Omental fat pad (tissue), 4 donors: ENCODE data around the gene KLHDC3. TPM values are rescaled to one million over a fixed set of nuclear protein-coding genes. Genes with fewer than 3 reads are reported as not detected.
A peak's percentile ranks its signal among the peaks of the same experiment; 100 is the strongest.

Experiments
- ATAC-seq: fragments of 150-250 bp; one replicate; pipeline ENCODE4 v1.9.1; 2016; ENCODE audit warnings: mild to moderate bottlenecking, moderate library complexity; ENCODE audit not compliant: low FRiP score
- DNase-seq: peaks from one replicate; pipeline ENCODE4 v3.0.0-alpha.2; 2019; ENCODE audit warnings: low spot score
- total RNA-seq, 4 donors: library from RNA; depleted of rRNA; stranded (reverse); fragments of >200 nt; gene quantifications; one replicate each; pipeline ENCODE4 v1.1.0, GENCODE V29; 2016
- TF ChIP-seq, protein P1 (sequence below), 3 donors: fragments of 450-650 bp; IDR thresholded peaks; one replicate each; pipeline ENCODE4 v1.5.1; 2016 to 2017; ENCODE audit warnings: antibody characterized with exemption in 3 of 3, mild to moderate bottlenecking in 3 of 3, moderate library complexity in 2 of 3

The KLHDC3 gene
- total RNA-seq, 4 donors from 2014 or later = 58.0 to 106 (median 95.0) TPM

DNA sequence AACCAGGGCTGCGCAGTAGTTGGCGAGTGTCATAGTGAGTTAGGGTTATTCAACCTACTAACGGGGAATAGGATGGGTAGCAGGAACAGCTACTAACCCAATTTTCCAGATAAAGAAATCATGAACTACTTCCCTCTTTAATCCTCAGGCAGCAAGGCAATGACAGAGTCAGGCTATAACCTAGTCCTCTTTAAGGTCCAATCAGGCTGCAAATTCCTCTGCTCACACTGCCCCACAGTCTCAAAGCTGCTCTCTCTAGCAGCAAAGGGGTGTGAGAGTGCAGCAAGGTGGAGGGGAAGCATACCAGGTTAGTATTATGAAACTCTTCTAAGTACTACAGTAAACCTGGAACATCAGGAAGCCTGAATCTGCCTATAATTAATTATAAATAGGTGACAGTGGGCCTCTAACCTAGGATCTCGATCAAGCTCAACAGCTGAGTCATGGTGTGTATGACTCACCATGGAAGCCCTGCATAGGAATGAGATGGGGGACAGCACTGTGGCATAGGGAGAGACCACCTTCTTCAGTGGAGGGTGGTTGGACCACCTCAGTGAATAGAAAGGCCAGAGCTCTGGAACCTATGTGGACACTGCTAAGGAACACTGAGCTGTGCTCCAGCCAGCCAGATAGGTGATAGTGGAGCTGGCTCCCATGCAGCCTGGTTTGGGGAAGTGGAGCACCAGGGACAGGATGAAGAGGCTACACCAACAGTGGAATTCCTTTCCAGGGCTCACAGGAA, 43.0 kb upstream of the KLHDC3 start:
- TF ChIP-seq, protein P1, sequence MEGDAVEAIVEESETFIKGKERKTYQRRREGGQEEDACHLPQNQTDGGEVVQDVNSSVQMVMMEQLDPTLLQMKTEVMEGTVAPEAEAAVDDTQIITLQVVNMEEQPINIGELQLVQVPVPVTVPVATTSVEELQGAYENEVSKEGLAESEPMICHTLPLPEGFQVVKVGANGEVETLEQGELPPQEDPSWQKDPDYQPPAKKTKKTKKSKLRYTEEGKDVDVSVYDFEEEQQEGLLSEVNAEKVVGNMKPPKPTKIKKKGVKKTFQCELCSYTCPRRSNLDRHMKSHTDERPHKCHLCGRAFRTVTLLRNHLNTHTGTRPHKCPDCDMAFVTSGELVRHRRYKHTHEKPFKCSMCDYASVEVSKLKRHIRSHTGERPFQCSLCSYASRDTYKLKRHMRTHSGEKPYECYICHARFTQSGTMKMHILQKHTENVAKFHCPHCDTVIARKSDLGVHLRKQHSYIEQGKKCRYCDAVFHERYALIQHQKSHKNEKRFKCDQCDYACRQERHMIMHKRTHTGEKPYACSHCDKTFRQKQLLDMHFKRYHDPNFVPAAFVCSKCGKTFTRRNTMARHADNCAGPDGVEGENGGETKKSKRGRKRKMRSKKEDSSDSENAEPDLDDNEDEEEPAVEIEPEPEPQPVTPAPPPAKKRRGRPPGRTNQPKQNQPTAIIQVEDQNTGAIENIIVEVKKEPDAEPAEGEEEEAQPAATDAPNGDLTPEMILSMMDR (IDR thresholded peaks at IDR 0.05) = no peak
- peak; percentile 41 for ATAC-seq

DNA sequence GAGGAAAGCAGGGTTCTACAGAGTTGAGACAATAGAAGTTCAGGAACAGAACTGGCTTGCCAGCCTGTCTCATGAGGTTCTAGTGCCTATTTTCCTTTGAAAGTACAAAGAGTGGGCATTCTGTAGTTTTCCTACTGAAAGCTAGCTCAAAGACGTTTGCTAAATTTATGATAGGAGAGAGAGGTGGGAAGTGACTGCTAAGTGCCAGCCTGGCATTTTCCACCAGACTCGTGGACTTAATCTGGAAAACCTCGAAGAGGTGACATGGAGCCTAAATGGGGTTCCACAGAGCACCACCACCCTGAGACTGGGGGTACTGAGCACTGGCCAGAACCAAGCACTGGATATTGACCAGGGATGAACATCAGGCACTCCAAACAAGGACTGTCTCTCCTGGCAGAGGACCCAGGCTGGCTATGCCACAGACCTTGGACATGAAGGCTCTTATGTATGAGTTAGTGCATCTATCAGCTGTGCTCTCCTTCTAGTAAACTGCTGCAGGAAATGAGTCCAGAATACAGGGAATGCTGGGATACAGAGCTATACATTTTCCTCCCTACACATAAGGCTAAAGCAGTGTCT, 42.2 kb upstream of the KLHDC3 start:
- ATAC-seq = no peak
- no peak for DNase-seq
- TF ChIP-seq, protein P1 (IDR thresholded peaks at IDR 0.05) = no peak

More for the DNA sequence above, 43.0 kb upstream of the KLHDC3 start:
- no peak for DNase-seq

- TF ChIP-seq, protein P1 (IDR thresholded peaks at IDR 0.05) = no peak
- no peak for DNase-seq
- no peak for ATAC-seq
Observed at GRCh38 chr6:42973926-42974325, 40.1 kb upstream of the KLHDC3 start.

DNA sequence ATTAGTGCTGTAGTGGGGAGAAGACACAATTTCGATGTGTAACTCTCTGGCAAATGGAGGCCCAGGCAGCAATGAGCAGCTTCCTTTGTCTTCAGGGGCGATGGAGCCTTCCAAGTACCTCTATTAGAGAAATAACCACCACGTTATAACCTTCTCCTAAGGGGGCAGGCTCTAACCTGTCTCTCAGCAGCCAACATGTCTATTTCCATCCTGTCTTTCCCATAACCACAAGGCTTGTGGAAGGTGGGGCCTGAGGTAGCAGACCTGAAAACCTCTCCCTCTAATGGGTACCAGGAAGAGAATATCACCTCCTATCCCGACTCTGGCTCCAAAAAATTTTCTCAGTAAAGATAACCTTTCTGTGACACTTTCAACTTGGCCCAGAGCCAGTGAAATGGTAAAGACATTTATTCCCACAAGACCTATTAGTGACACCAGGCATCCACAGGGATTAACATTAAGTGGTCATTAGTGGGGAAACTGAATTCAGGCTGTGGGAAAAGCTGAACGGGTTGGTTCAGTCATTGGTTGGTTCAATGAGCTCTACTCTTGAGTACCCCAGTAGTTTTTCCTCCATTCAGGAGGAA, 39.0 kb upstream of the KLHDC3 start:
- TF ChIP-seq, protein P1 (IDR thresholded peaks at IDR 0.05) = no peak
- ATAC-seq = no peak

DNA sequence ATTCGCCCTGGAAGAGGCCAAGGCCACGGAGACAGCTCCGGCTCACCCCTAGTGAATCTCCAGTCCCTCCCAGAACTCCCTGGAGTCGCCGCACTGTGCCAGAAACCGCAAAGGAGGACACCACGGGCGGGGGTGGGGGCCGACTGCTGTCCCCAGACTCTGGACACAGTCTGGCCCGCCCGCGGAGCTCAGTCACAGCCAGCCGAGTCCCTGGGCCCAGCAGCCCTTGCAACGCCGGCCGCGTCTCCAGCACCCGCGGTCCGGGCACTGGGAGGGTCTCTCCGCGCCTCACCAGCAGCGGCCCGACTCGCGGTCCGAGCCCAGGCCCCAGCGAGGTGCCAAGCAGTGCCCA, 35.6 kb upstream of the KLHDC3 start:
- ATAC-seq (no peak), DNase-seq (no peak)
- TF ChIP-seq, protein P1 (IDR thresholded peaks at IDR 0.05) = no peak

More for the DNA sequence above, 39.0 kb upstream of the KLHDC3 start:
- DNase-seq = no peak

DNA sequence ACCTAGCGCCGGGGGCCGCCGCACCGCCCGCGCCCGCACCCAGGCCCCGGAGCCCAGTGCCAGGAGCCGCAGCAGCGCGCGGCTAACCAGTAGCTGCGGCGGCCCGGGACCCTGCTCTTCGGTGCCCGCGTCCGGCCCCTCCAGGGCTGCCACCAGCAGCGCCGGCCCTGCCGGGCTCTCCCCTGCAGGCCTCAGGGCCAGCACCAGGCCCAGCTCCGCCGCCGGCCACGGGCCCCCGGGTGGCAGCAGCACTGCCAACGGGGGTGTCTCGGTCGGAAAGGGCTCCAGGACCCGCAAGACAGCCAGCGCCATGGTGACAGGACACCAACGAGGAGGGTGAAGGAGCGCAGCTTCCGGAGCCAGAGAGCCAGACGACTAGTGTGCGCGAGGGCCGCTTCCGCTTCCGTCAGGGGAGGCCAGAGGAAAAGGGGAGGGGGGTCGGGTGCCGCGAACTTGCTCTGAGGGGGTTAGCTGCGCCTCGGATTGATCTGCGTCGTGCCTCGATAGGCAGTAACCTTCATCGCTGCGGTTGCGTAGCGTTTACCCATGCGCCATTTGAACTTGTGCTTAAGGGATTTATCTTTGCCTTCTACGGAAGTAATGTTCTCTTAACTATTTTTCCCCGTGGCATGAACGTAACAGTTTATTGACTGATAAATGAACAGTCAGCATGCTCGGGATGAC, 35.1 kb upstream of the KLHDC3 start, which contains the start of gene PEX6:
PEX6 (minus strand) TSS at position 343 of the 684 bp plus-strand sequence; CDS start at position 312, 31 bp downstream.
- peak; percentile 55 for DNase-seq
- TF ChIP-seq, protein P1 (IDR thresholded peaks at IDR 0.05) = no peak
- ATAC-seq = peak; percentile 88
